ENCODE data around the gene RBFOX1.

RBFOX1 gene

DNA sequence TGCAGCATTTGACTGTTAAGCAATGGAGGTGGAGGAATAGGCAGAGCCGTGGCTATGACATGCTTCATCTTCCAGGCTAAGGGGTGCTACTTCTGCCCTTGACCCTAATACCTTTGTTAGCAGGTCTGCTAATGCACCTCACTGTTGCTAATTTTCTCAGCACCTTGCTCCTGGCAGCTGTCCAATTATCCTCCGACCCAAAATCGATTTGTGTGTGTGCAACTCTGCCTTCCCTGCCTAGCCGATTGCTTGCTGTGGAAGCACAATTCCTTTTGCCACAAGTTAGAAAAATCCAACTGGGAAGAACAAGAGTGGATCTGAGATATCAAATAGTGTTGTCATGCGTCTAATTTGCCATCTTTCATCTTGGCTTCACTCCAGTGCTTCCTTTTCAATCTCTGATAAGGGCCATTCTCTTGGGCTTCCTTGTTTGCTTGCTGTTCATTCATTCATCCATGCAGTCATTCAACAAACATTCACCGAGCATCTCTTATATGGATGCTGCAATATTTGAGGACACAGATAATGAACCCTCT, 422.8 kb downstream of the RBFOX1 start:
- Histone ChIP-seq H3K27ac (no peak overlapping the region), H3K4me3 (no peak overlapping the region)
- TF ChIP-seq, protein P1, sequence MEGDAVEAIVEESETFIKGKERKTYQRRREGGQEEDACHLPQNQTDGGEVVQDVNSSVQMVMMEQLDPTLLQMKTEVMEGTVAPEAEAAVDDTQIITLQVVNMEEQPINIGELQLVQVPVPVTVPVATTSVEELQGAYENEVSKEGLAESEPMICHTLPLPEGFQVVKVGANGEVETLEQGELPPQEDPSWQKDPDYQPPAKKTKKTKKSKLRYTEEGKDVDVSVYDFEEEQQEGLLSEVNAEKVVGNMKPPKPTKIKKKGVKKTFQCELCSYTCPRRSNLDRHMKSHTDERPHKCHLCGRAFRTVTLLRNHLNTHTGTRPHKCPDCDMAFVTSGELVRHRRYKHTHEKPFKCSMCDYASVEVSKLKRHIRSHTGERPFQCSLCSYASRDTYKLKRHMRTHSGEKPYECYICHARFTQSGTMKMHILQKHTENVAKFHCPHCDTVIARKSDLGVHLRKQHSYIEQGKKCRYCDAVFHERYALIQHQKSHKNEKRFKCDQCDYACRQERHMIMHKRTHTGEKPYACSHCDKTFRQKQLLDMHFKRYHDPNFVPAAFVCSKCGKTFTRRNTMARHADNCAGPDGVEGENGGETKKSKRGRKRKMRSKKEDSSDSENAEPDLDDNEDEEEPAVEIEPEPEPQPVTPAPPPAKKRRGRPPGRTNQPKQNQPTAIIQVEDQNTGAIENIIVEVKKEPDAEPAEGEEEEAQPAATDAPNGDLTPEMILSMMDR (IDR thresholded peaks at IDR 0.05) = no peak
- no peak for DNase-seq (ENCODE audit: low spot score)
